H1 (cell line): Measurements from ENCODE around the gene ZIC1. TPM values are rescaled to one million over a fixed set of nuclear protein-coding genes. Genes with fewer than 3 reads are reported as not detected.

Experiments
- CTCF ChIA-PET: fragments of 300-600 bp; sonication (Branson Sonifier 250); formaldehyde crosslinking; loops from one replicate; lab custom pipeline; 2021; ENCODE audit not compliant: partially characterized antibody; lab: Charles Lee
- POLR2A ChIA-PET: fragments of 300-600 bp; sonication (Branson Sonifier 250); formaldehyde crosslinking; loops from one replicate; lab custom pipeline; 2021; ENCODE audit warnings: inconsistent platforms; ENCODE audit not compliant: partially characterized antibody; lab: Charles Lee
- DNase-seq, 2 experiments: peaks; one replicate each; pipeline versions ENCODE4 v3.0.0 to v3.0.0-alpha.2; 2010 to 2022; ENCODE audit warnings: low spot score in 2 of 2, low read depth in 1 of 2, mixed read lengths in 1 of 2
- FAIRE-seq: peaks from 2 replicates; lab custom pipeline; 2011; peaks lifted over from hg19 to GRCh38; lab: Jason Lieb, UNC
- H2AFZ ChIP-seq: 2 replicates; pipeline ENCODE4 v1.8.1; 2012; ENCODE audit warnings: low read length, inconsistent platforms
- H2AK5ac ChIP-seq: 2 replicates; pipeline ENCODE4 v1.6.1; 2013; ENCODE audit warnings: low read depth, low read length
- H2BK120ac ChIP-seq: replicated peaks from 2 replicates; pipeline ENCODE3; 2013; ENCODE audit warnings: low read depth, low read length, inconsistent platforms
- H2BK12ac ChIP-seq: 2 replicates; pipeline ENCODE4 v1.6.1; 2013; ENCODE audit warnings: low read depth, low read length
- H2BK15ac ChIP-seq: 2 replicates; pipeline ENCODE4 v1.6.1; 2013; ENCODE audit warnings: low read length
- H2BK20ac ChIP-seq: 2 replicates; pipeline ENCODE4 v1.6.1; 2013; ENCODE audit warnings: low read length
- H2BK5ac ChIP-seq: 2 replicates; pipeline ENCODE4 v1.6.1; 2013; ENCODE audit warnings: low read depth, low read length
- H3K14ac ChIP-seq: 2 replicates; pipeline ENCODE4 v1.6.1; 2013; ENCODE audit warnings: inconsistent platforms; ENCODE audit not compliant: insufficient read length
- H3K18ac ChIP-seq: 2 replicates; pipeline ENCODE4 v1.6.1; 2013; ENCODE audit warnings: low read length; ENCODE audit errors: extremely low read depth
- H3K23ac ChIP-seq: 2 replicates; pipeline ENCODE4 v1.6.1; 2013; ENCODE audit warnings: inconsistent platforms; ENCODE audit not compliant: insufficient read length
- H3K23me2 ChIP-seq: 2 replicates; pipeline ENCODE4 v1.6.1; 2013; ENCODE audit warnings: low read depth, low read length
- H3K27ac ChIP-seq: 2 replicates; pipeline ENCODE4 v1.6.1; 2011; ENCODE audit warnings: low read depth, low read length, inconsistent platforms
- H3K27me3 ChIP-seq, 4 experiments: replicated peaks in 1 of 4; 1 replicate in 1 of 4; 2 replicates in 3 of 4; pipeline versions ENCODE4 v1.6.1 to v1.8.1; 2011 to 2013; ENCODE audit warnings: low read length in 3 of 4, mild to moderate bottlenecking in 3 of 4, inconsistent platforms in 2 of 4, mixed read lengths in 2 of 4, moderate library complexity in 1 of 4; ENCODE audit not compliant: control insufficient read depth in 3 of 4, insufficient read depth in 3 of 4; ENCODE audit errors: extremely low read depth in 1 of 4
- H3K36me3 ChIP-seq, 4 experiments: 2 replicates each; pipeline versions ENCODE4 v1.6.1 to v1.8.1; 2011 to 2013; ENCODE audit warnings: mild to moderate bottlenecking in 4 of 4, low read length in 3 of 4, moderate library complexity in 2 of 4, control low read depth in 1 of 4, inconsistent platforms in 1 of 4; ENCODE audit not compliant: insufficient read depth in 4 of 4, control insufficient read depth in 2 of 4
- H3K4ac ChIP-seq: replicated peaks from 2 replicates; pipeline ENCODE3; 2013; ENCODE audit warnings: low read length, low read depth, mixed read lengths, inconsistent platforms; ENCODE audit not compliant: insufficient read length
- H3K4me1 ChIP-seq, 4 experiments: replicated peaks in 1 of 4; 1 replicate in 1 of 4; 2 replicates in 3 of 4; pipeline versions ENCODE4 v1.6.1 to v1.8.1; 2011 to 2013; ENCODE audit warnings: low read length in 3 of 4, inconsistent platforms in 2 of 4, mixed read lengths in 1 of 4; ENCODE audit not compliant: insufficient read depth in 4 of 4, control insufficient read depth in 3 of 4
- H3K4me2 ChIP-seq, 2 experiments: 2 replicates each; pipeline versions ENCODE4 v1.6.1 to v1.8.1; 2011 to 2013; ENCODE audit warnings: low read depth in 2 of 2, low read length in 2 of 2, control low read depth in 1 of 2, inconsistent platforms in 1 of 2, mild to moderate bottlenecking in 1 of 2; ENCODE audit not compliant: insufficient read depth in 1 of 2
- H3K4me3 ChIP-seq, 4 experiments: fragments of 200-600, 300-600 bp in 1 of 4; sonication (generic), shearing (Covaris generic), sonication (Bioruptor Twin) in 1 of 4; 2 replicates each; pipeline versions ENCODE4 v1.5.1 to v1.8.1; 2011 to 2016; ENCODE audit warnings: low read length in 4 of 4, low read depth in 3 of 4, control low read depth in 2 of 4, inconsistent platforms in 2 of 4, mild to moderate bottlenecking in 2 of 4, mixed read lengths in 1 of 4, moderate library complexity in 1 of 4; ENCODE audit not compliant: insufficient read depth in 2 of 4; ENCODE audit errors: extremely low read depth in 1 of 4
- H3K56ac ChIP-seq: replicated peaks from 2 replicates; pipeline ENCODE3; 2013; ENCODE audit warnings: low read depth, mild to moderate bottlenecking, mixed read lengths, low read length, inconsistent platforms; ENCODE audit not compliant: insufficient read length
- H3K79me1 ChIP-seq: 2 replicates; pipeline ENCODE4 v1.6.1; 2013; ENCODE audit warnings: low read depth, low read length, control low read depth
- H3K79me2 ChIP-seq, 2 experiments: 2 replicates each; pipeline versions ENCODE4 v1.6.1 to v1.8.1; 2012 to 2013; ENCODE audit warnings: low read length in 2 of 2, mild to moderate bottlenecking in 2 of 2, inconsistent platforms in 1 of 2; ENCODE audit not compliant: insufficient read depth in 2 of 2, control insufficient read depth in 1 of 2
- H3K9ac ChIP-seq, 4 experiments: replicated peaks in 1 of 4; 1 replicate in 1 of 4; 2 replicates in 3 of 4; pipeline versions ENCODE4 v1.6.1 to v1.8.1; 2011 to 2013; ENCODE audit warnings: low read depth in 3 of 4, low read length in 3 of 4, control low read depth in 2 of 4, mild to moderate bottlenecking in 2 of 4, moderate library complexity in 2 of 4, inconsistent platforms in 1 of 4; ENCODE audit errors: extremely low read depth in 1 of 4
- H3K9me3 ChIP-seq, 2 experiments: 2 replicates each; pipeline versions ENCODE4 v1.6.1 to v1.8.1; 2012 to 2013; ENCODE audit warnings: mild to moderate bottlenecking in 2 of 2, moderate library complexity in 2 of 2, control low read depth in 1 of 2, inconsistent platforms in 1 of 2, low read depth in 1 of 2, low read length in 1 of 2, mixed read lengths in 1 of 2; ENCODE audit not compliant: insufficient read depth in 2 of 2
- H4K20me1 ChIP-seq, 2 experiments: replicated peaks in 1 of 2; 2 replicates each; pipeline versions ENCODE3 to v1.8.1; 2011 to 2013; ENCODE audit warnings: inconsistent platforms in 2 of 2, low read length in 2 of 2, mild to moderate bottlenecking in 1 of 2; ENCODE audit not compliant: insufficient read depth in 2 of 2, control insufficient read depth in 1 of 2
- H4K5ac ChIP-seq: 2 replicates; pipeline ENCODE4 v1.6.1; 2013; ENCODE audit warnings: low read length, low read depth, mixed read lengths, inconsistent platforms; ENCODE audit not compliant: insufficient read length
- H4K8ac ChIP-seq: 2 replicates; pipeline ENCODE4 v1.8.0; 2013; ENCODE audit warnings: mild to moderate bottlenecking, moderate library complexity, low read length, inconsistent platforms; ENCODE audit not compliant: insufficient read depth; ENCODE audit errors: extremely low read depth
- H4K91ac ChIP-seq: replicated peaks from 2 replicates; pipeline ENCODE3; 2013; ENCODE audit warnings: low read length, mixed read lengths, inconsistent platforms; ENCODE audit not compliant: insufficient read length
- CREB1 ChIP-seq: IDR thresholded peaks from 2 replicates; pipeline ENCODE4 v1.6.1; 2012; ENCODE audit warnings: inconsistent platforms
- EGR1 ChIP-seq: IDR thresholded peaks from 2 replicates; pipeline ENCODE4 v1.6.1; 2011; ENCODE audit warnings: low read depth, low read length, borderline replicate concordance
- GTF2F1 ChIP-seq: IDR thresholded peaks from 2 replicates; pipeline ENCODE4 v1.6.1; 2012; ENCODE audit warnings: low read depth, low read length, improper control_type of control experiment, borderline replicate concordance
- JUND ChIP-seq: IDR thresholded peaks from 2 replicates; pipeline ENCODE4 v1.6.1; 2011; ENCODE audit warnings: mild to moderate bottlenecking, improper control_type of control experiment, low read length
- KDM1A ChIP-seq: fragments of 200-600, 300-600 bp; sonication (generic); IDR thresholded peaks from 2 replicates; pipeline ENCODE4 v1.7.1; 2016; ENCODE audit warnings: mild to moderate bottlenecking, low read length, borderline replicate concordance
- MAFK ChIP-seq: IDR thresholded peaks from 2 replicates; pipeline ENCODE4 v1.6.1; 2012; ENCODE audit warnings: low read depth, mild to moderate bottlenecking, improper control_type of control experiment, low read length
- NRF1 ChIP-seq: IDR thresholded peaks from 2 replicates; pipeline ENCODE4 v1.6.1; 2011; ENCODE audit warnings: mild to moderate bottlenecking, low read depth, low read length, improper control_type of control experiment
- RNF2 ChIP-seq: fragments of 200-900, 300-1000 bp; sonication (generic); IDR thresholded peaks from 2 replicates; pipeline ENCODE4 v1.7.1; 2016; ENCODE audit warnings: borderline replicate concordance, low read depth, mild to moderate bottlenecking, antibody characterized with exemption, low read length; ENCODE audit not compliant: poor library complexity, severe bottlenecking; ENCODE audit errors: missing control alignments
- SIRT6 ChIP-seq: IDR thresholded peaks from one replicate; pipeline ENCODE4 v1.7.1; 2012; ENCODE audit warnings: low read length, inconsistent platforms
- TAF7 ChIP-seq: optimal IDR thresholded peaks from 2 replicates; pipeline ENCODE3; 2011; ENCODE audit warnings: low read depth, mild to moderate bottlenecking, inconsistent platforms, low read length, moderate library complexity, borderline replicate concordance
- TBP ChIP-seq: IDR thresholded peaks from 2 replicates; pipeline ENCODE4 v1.6.1; 2011; ENCODE audit warnings: low read depth, low read length, improper control_type of control experiment
- WGBS, 2 experiments: shearing (Covaris generic) in 1 of 2; methylation state at CpG; one replicate each; pipeline versions ENCODE4 v1.1.6 to v1.1.7; 2013 to 2015; ENCODE audit warnings: low lambda C conversion rate in 2 of 2, mixed read lengths in 2 of 2, inconsistent platforms in 1 of 2, low coverage in 1 of 2, missing lambda C conversion rate in 1 of 2; ENCODE audit not compliant: insufficient replicate concordance in 2 of 2, insufficient coverage in 1 of 2, insufficient read length in 1 of 2; ENCODE audit errors: extremely low coverage in 1 of 2, missing lambda C conversion rate in 1 of 2; 5-methylcytosine and 5-hydroxymethylcytosine counted together
- polyA plus RNA-seq, 7 experiments: library from polyadenylated mRNA; depleted of rRNA in 3 of 7; stranded (reverse) in 5 of 7; unstranded in 2 of 7; fragments of >200 nt in 5 of 7; fragments of 200-250 nt in 2 of 7; gene quantifications; 1 replicate in 5 of 7; 2 replicates in 1 of 7; 4 replicates in 1 of 7; pipeline versions ENCODE4 v1.2.1 to v1.2.3, GENCODE V29; 2011 to 2013; ENCODE audit warnings: missing spikeins in 2 of 7, mixed read lengths in 2 of 7
- total RNA-seq: library from RNA; stranded (reverse); fragmentation: NEBNext Ultra II Directional; extraction: Animal tissue kit (Norgen Biotek cat#: 25700); gene quantifications from 2 replicates; pipeline ENCODE4 v1.2.1, GENCODE V29; 2021
- TF ChIP-seq, protein P1 (sequence below): IDR thresholded peaks from 2 replicates; pipeline ENCODE4 v1.6.1; 2012; ENCODE audit warnings: inconsistent platforms
- TF ChIP-seq, protein P2 (sequence below): IDR thresholded peaks from 2 replicates; pipeline ENCODE4 v1.6.1; 2011; ENCODE audit warnings: low read length, improper control_type of control experiment

The ZIC1 gene
- total and polyA plus RNA-seq, 2 of the 8 experiments (the other 6 are each of a cell fraction or from before 2014, with no cell fraction given) = 0.80 to 2.2 TPM

DNA sequence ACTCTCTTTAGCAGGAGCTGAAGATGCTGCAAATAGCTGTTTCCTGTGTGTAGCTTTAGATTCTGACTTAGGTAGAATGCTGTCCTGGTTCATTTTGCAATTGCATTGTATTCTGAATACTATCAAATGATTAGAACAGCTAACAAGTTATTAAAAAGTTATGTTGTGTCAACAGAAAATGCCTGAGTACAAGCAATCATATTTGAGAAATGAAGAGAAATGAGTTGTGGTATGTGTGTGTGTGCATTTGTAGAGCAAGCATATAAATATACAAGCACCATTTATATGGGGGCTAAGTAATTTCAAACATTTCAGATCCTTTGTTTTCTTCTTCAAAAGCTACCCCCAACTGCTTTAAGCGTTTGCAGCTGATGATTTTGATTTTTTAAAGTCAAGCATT, 7.8 kb downstream of the ZIC1 start:
- H3K9ac ChIP-seq = no peak overlapping the region
- no peak for DNase-seq
- no peak overlapping the region for H2BK15ac ChIP-seq
- H3K79me1 ChIP-seq = no peaks in the 10 kb centered on the region
- no peak overlapping the region for H3K56ac ChIP-seq
- H3K23me2 ChIP-seq = peaks cover 9% of the 10 kb centered on the region; the same call in 1 of the 2 replicates
- no peak overlapping the region for H4K91ac ChIP-seq
- no peak overlapping the region for H3K4me2 ChIP-seq
- no peak overlapping the region for H3K27ac ChIP-seq
- no peak overlapping the region for H2AK5ac ChIP-seq
- no peak overlapping the region for H2BK120ac ChIP-seq
- H3K9me3 ChIP-seq = no peaks in the 10 kb centered on the region
- H2BK12ac ChIP-seq = no peak overlapping the region
- whole genome bisulfite sequencing, 2 experiments = 0% methylated on average over 1 of the region's 1 CpG; no CpG with 5 or more reads in 1 of the 2 experiments
- no peak overlapping the region for H3K18ac ChIP-seq
- H3K23ac ChIP-seq = no peak overlapping the region
- no peak overlapping the region for H2BK20ac ChIP-seq
- H3K4me3 ChIP-seq = no peak overlapping the region
- no peak overlapping the region for H4K5ac ChIP-seq
- H3K4ac ChIP-seq = no peak overlapping the region
- ChIA-PET POLR2A (no interaction called here), CTCF (interaction anchor here (0.6 to 17.2 kb wide), 7 partner anchors 23 to 349 kb away, joined by 3 to 485 read pairs (median 3); partner anchors contain the start of gene ZIC4)
- no peak overlapping the region for H2AFZ ChIP-seq
- H4K20me1 ChIP-seq = peaks cover 9 to 11% of the 10 kb centered on the region in 2 experiments
- H3K14ac ChIP-seq = no peak overlapping the region
- no peak for FAIRE-seq
- peaks cover 0 to 3% (median 0%) of the 10 kb centered on the region in 4 experiments; a peak in 1 of 8 replicates for H3K36me3 ChIP-seq
- H3K27me3 ChIP-seq = peaks cover 68 to 98% (median 88%) of the 10 kb centered on the region in 4 experiments
- no peak overlapping the region for H4K8ac ChIP-seq
- H3K4me1 ChIP-seq = peaks cover 10 to 32% (median 17%) of the 10 kb centered on the region in 4 experiments
- H3K79me2 ChIP-seq = no peaks in the 10 kb centered on the region
- no peak overlapping the region for H2BK5ac ChIP-seq
- TF ChIP-seq RNF2 = no peak
- TF ChIP-seq MAFK = no peak
- TF ChIP-seq CREB1 = no peak
- TF ChIP-seq NRF1 = no peak
- no peak for TF ChIP-seq JUND
- TF ChIP-seq, protein P1, sequence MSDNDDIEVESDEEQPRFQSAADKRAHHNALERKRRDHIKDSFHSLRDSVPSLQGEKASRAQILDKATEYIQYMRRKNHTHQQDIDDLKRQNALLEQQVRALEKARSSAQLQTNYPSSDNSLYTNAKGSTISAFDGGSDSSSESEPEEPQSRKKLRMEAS = no peak
- no peak for TF ChIP-seq KDM1A
- TF ChIP-seq, protein P2, sequence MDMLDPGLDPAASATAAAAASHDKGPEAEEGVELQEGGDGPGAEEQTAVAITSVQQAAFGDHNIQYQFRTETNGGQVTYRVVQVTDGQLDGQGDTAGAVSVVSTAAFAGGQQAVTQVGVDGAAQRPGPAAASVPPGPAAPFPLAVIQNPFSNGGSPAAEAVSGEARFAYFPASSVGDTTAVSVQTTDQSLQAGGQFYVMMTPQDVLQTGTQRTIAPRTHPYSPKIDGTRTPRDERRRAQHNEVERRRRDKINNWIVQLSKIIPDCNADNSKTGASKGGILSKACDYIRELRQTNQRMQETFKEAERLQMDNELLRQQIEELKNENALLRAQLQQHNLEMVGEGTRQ = no peak
- no peak for TF ChIP-seq SIRT6
- no peak for TF ChIP-seq EGR1
- no peak for TF ChIP-seq TBP
- TF ChIP-seq GTF2F1 = no peak
- no peak for TF ChIP-seq TAF7
